RWPE2 (cell line): ENCODE data around the gene NHEJ1.

Experiments
- ATAC-seq: fragments of 200-7000 bp; cut with Tn5 transposase; 3 replicates; pipeline ENCODE4 v1.9.1; 2021; ENCODE audit warnings: low read depth
- DNase-seq: peaks from one replicate; pipeline ENCODE4 v3.0.0-alpha.2; 2020; ENCODE audit warnings: low spot score
- H3K27ac ChIP-seq: fragments of 450-650 bp; 2 replicates; pipeline ENCODE4 v1.5.1; 2017; ENCODE audit warnings: mild to moderate bottlenecking; ENCODE audit not compliant: poor library complexity, severe bottlenecking
- H3K27me3 ChIP-seq: fragments of 250-450 bp; sonication (Bioruptor Pico); 2 replicates; pipeline ENCODE4 v1.5.1; 2021; ENCODE audit warnings: mild to moderate bottlenecking, moderate library complexity; ENCODE audit not compliant: insufficient read depth, poor library complexity, severe bottlenecking
- H3K36me3 ChIP-seq: fragments of 250-450 bp; sonication (Bioruptor Pico); 2 replicates; pipeline ENCODE4 v1.5.1; 2020; ENCODE audit warnings: low read depth, mild to moderate bottlenecking, moderate library complexity
- H3K4me1 ChIP-seq: fragments of 250-450 bp; sonication (Bioruptor Pico); 2 replicates; pipeline ENCODE4 v1.5.1; 2021; ENCODE audit warnings: mild to moderate bottlenecking, moderate library complexity; ENCODE audit not compliant: insufficient read depth, poor library complexity, severe bottlenecking
- H3K4me3 ChIP-seq: fragments of 250-450 bp; sonication (Bioruptor Pico); 2 replicates; pipeline ENCODE4 v1.5.1; 2021; ENCODE audit warnings: mild to moderate bottlenecking, moderate library complexity; ENCODE audit not compliant: severe bottlenecking
- H3K9me3 ChIP-seq: fragments of 250-450 bp; sonication (Bioruptor Pico); 2 replicates; pipeline ENCODE4 v1.5.1; 2021; ENCODE audit warnings: mild to moderate bottlenecking, moderate library complexity; ENCODE audit not compliant: severe bottlenecking
- TF ChIP-seq, protein P1 (sequence below): fragments of 450-650 bp; IDR thresholded peaks from one replicate; pipeline ENCODE4 v1.5.1; 2017; ENCODE audit warnings: mild to moderate bottlenecking, moderate library complexity; ENCODE audit not compliant: poor library complexity, severe bottlenecking

Gene NHEJ1

GRCh38 chr2:219090436-219091299 is 69.9 kb downstream of the NHEJ1 start:
- Histone ChIP-seq H3K27me3 (no peaks in the 10 kb centered on the region), H3K36me3 (0 out of 2 replicates have a peak, but pooled peaks cover 3% of the 10 kb centered on the region), H3K9me3 (no peaks in the 10 kb centered on the region), H3K27ac (no peak overlapping the region), H3K4me3 (no peak overlapping the region), H3K4me1 (no peaks in the 10 kb centered on the region)
- ATAC-seq (no peak), DNase-seq (no peak)
- TF ChIP-seq, protein P1, sequence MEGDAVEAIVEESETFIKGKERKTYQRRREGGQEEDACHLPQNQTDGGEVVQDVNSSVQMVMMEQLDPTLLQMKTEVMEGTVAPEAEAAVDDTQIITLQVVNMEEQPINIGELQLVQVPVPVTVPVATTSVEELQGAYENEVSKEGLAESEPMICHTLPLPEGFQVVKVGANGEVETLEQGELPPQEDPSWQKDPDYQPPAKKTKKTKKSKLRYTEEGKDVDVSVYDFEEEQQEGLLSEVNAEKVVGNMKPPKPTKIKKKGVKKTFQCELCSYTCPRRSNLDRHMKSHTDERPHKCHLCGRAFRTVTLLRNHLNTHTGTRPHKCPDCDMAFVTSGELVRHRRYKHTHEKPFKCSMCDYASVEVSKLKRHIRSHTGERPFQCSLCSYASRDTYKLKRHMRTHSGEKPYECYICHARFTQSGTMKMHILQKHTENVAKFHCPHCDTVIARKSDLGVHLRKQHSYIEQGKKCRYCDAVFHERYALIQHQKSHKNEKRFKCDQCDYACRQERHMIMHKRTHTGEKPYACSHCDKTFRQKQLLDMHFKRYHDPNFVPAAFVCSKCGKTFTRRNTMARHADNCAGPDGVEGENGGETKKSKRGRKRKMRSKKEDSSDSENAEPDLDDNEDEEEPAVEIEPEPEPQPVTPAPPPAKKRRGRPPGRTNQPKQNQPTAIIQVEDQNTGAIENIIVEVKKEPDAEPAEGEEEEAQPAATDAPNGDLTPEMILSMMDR: no peak

DNA sequence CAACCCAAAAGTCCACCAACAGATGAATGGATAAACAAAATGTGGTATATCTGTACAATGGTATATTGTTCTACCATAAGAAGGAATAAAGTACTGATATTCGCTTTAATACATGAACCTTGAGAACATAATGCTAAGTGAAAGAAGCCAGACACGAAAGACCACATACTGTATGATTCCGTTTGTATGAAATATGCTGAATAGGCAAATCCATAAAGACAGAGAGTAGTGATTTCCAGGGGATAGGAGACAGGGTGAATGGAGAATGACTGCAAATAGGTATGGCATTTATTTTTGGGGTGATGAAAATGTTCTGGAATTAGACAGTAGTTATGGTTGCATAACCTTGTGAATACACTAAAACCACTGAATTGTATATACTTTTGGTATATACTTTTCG is 71.3 kb downstream of the NHEJ1 start:
- TF ChIP-seq, protein P1: no peak
- Histone ChIP-seq H3K4me3 (no peak overlapping the region), H3K4me1 (no peaks in the 10 kb centered on the region), H3K9me3 (no peaks in the 10 kb centered on the region), H3K27ac (no peak overlapping the region), H3K36me3 (0 out of 2 replicates have a peak, but pooled peaks cover 3% of the 10 kb centered on the region), H3K27me3 (no peaks in the 10 kb centered on the region)
- ATAC-seq (no peak), DNase-seq (no peak)

DNA sequence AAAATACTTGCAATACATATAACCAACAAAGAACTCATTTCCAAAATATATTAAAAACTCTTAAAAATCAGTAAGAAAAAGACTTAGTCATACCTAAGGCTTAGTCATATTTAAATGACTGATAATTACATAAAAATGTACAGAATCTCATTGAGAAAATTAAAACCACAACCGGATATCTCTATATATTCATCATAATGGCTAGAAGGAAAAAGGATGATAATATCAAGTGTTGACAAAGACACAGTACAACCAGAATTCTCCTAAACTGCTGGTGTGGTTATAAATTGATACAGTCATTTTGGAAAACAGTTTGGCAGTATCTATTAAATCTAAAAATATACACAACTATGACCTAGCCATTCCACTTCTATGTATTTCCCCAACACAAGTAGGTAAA is 72.8 kb downstream of the NHEJ1 start:
- H3K4me3 ChIP-seq: no peak overlapping the region
- H3K27ac ChIP-seq: no peak overlapping the region
- DNase-seq (no peak), ATAC-seq (no peak)
- 0 out of 2 replicates have a peak, but pooled peaks cover 3% of the 10 kb centered on the region for H3K36me3 ChIP-seq
- no peaks in the 10 kb centered on the region for H3K4me1 ChIP-seq
- H3K9me3 ChIP-seq: no peaks in the 10 kb centered on the region
- TF ChIP-seq, protein P1: no peak
- no peaks in the 10 kb centered on the region for H3K27me3 ChIP-seq

- Histone ChIP-seq H3K36me3 (0 out of 2 replicates have a peak, but pooled peaks cover 3% of the 10 kb centered on the region), H3K4me1 (no peaks in the 10 kb centered on the region), H3K27me3 (no peaks in the 10 kb centered on the region), H3K27ac (no peak overlapping the region), H3K4me3 (no peak overlapping the region), H3K9me3 (no peaks in the 10 kb centered on the region)
- TF ChIP-seq, protein P1: no peak
- no peak for DNase-seq
- no peak for ATAC-seq
These were observed 73.3 kb downstream of the NHEJ1 start for GRCh38 chr2:219087361-219087760.

- Histone ChIP-seq H3K27me3 (no peaks in the 10 kb centered on the region), H3K4me3 (no peak overlapping the region), H3K9me3 (no peaks in the 10 kb centered on the region), H3K4me1 (no peaks in the 10 kb centered on the region), H3K36me3 (0 out of 2 replicates have a peak, but pooled peaks cover 3% of the 10 kb centered on the region), H3K27ac (no peak overlapping the region)
- no peak for ATAC-seq
- DNase-seq: no peak
- TF ChIP-seq, protein P1: no peak
These were observed 74.4 kb downstream of the NHEJ1 start for GRCh38 chr2:219086196-219086595.
